ENCODE data around the gene MIEF1.

The MIEF1 gene

DNA sequence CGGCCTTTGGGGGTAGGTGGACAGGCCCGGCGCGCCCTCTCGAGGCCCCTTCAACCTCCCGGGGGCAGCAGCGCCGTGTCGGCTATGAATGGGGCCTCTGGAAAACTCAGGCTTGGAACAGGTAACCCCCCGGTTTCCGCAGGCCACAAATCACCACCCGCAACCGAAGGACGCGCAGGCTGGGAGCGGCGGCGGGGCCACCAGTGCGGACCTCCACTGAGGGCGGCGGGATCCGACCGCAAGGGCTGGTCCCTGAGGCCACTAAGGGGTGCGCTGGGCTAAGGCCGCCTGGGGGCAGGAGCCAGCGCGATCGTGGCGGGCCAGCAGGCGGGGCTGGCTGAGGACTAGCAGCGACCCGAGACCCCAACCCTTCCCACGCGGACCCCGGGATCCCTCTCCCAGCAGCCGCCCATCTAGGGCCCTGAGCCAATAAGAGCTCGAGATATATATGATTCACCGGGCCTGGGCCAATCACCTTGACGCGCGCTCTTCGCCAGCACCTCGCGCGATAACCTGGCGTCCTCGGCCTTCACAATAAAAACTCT is 17.7 kb downstream of the MIEF1 start:
- TF ChIP-seq, protein P1, sequence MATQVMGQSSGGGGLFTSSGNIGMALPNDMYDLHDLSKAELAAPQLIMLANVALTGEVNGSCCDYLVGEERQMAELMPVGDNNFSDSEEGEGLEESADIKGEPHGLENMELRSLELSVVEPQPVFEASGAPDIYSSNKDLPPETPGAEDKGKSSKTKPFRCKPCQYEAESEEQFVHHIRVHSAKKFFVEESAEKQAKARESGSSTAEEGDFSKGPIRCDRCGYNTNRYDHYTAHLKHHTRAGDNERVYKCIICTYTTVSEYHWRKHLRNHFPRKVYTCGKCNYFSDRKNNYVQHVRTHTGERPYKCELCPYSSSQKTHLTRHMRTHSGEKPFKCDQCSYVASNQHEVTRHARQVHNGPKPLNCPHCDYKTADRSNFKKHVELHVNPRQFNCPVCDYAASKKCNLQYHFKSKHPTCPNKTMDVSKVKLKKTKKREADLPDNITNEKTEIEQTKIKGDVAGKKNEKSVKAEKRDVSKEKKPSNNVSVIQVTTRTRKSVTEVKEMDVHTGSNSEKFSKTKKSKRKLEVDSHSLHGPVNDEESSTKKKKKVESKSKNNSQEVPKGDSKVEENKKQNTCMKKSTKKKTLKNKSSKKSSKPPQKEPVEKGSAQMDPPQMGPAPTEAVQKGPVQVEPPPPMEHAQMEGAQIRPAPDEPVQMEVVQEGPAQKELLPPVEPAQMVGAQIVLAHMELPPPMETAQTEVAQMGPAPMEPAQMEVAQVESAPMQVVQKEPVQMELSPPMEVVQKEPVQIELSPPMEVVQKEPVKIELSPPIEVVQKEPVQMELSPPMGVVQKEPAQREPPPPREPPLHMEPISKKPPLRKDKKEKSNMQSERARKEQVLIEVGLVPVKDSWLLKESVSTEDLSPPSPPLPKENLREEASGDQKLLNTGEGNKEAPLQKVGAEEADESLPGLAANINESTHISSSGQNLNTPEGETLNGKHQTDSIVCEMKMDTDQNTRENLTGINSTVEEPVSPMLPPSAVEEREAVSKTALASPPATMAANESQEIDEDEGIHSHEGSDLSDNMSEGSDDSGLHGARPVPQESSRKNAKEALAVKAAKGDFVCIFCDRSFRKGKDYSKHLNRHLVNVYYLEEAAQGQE (IDR thresholded peaks at IDR 0.05; ENCODE audit: low read depth), result no peak
- TF ChIP-seq, protein P2, sequence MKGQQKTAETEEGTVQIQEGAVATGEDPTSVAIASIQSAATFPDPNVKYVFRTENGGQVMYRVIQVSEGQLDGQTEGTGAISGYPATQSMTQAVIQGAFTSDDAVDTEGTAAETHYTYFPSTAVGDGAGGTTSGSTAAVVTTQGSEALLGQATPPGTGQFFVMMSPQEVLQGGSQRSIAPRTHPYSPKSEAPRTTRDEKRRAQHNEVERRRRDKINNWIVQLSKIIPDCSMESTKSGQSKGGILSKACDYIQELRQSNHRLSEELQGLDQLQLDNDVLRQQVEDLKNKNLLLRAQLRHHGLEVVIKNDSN (IDR thresholded peaks at IDR 0.05), result no peak
- TF ChIP-seq, protein P3, sequence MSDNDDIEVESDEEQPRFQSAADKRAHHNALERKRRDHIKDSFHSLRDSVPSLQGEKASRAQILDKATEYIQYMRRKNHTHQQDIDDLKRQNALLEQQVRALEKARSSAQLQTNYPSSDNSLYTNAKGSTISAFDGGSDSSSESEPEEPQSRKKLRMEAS (IDR thresholded peaks at IDR 0.05), result no peak
- TF ChIP-seq NFIC (IDR thresholded peaks at IDR 0.05) (peak; percentile 42; the same call in 1 of the 2 replicates), RAD21 (IDR thresholded peaks at IDR 0.05; ENCODE audit: low read depth) (peak; percentile 26; the same call in 1 of the 2 replicates), YY1 (IDR thresholded peaks at IDR 0.05; ENCODE audit: low read depth) (peak; percentile 22; the same call in 1 of the 2 replicates), TAF1 (IDR thresholded peaks at IDR 0.05; ENCODE audit: low read depth) (peak; percentile 36), ZBTB7A (IDR thresholded peaks at IDR 0.05; ENCODE audit: low read depth) (peak; percentile 99), EGR1 (IDR thresholded peaks at IDR 0.05) (no peak; the same call in 1 of the 2 replicates), EP300 (IDR thresholded peaks at IDR 0.05; ENCODE audit: borderline replicate concordance) (no peak), FOXM1 (IDR thresholded peaks at IDR 0.05; ENCODE audit: borderline replicate concordance, low read depth) (peak; percentile 76)

DNA sequence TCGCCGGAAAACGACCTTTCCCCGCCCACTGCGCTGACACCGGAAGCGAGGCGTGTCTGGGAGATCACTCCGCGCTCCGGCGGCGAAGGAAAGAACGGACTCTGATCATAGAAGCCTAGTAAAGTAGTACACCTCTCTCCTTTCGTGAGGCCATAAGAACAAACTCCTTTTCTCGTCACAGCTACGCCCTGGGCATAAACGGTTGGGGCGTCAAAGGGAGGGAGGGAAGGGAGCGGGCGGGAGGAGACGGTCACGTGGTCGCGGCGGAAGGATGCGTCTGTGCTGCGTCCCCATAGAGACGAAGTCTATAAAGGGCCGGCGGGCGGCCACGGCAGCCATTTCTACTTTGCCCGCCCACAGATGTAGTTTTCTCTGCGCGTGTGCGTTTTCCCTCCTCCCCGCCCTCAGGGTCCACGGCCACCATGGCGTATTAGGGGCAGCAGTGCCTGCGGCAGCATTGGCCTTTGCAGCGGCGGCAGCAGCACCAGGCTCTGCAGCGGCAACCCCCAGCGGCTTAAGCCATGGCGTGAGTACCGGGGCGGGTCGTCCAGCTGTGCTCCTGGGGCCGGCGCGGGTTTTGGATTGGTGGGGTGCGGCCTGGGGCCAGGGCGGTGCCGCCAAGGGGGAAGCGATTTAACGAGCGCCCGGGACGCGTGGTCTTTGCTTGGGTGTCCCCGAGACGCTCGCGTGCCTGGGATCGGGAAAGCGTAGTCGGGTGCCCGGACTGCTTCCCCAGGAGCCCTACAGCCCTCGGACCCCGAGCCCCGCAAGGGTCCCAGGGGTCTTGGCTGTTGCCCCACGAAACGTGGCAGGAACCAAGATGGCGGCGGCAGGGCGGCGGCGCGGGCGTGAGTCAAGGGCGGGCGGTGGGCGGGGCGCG is 18.4 kb downstream of the MIEF1 start, which contains the start of gene ATF4:
ATF4 (plus strand) TSS at position 337 of the 880 bp plus-strand sequence. CDS start 884 bp downstream, outside the sequence.
- no peak for TF ChIP-seq NFIC (IDR thresholded peaks at IDR 0.05)
- TF ChIP-seq, protein P1 (IDR thresholded peaks at IDR 0.05; ENCODE audit: low read depth), result no peak
- peak; percentile 96 for TF ChIP-seq YY1 (IDR thresholded peaks at IDR 0.05; ENCODE audit: low read depth)
- no peak for TF ChIP-seq TEAD4 (IDR thresholded peaks at IDR 0.05)
- no peak for TF ChIP-seq RAD21 (IDR thresholded peaks at IDR 0.05; ENCODE audit: low read depth)
- no peak for TF ChIP-seq CEBPB (IDR thresholded peaks at IDR 0.05)
- TF ChIP-seq EP300 (IDR thresholded peaks at IDR 0.05; ENCODE audit: borderline replicate concordance), result 0 out of 2 replicates have a peak, but pooled peaks have one; percentile 15
- TF ChIP-seq, protein P2 (IDR thresholded peaks at IDR 0.05), result peak; percentile 99
- TF ChIP-seq FOXM1 (IDR thresholded peaks at IDR 0.05; ENCODE audit: borderline replicate concordance, low read depth), result no peak
- TF ChIP-seq CREB1 (IDR thresholded peaks at IDR 0.05; ENCODE audit: low read depth), result peak; percentile 68; the same call in 1 of the 2 replicates
- TF ChIP-seq TCF12 (IDR thresholded peaks at IDR 0.05; ENCODE audit: low read depth), result peak; percentile 28
- TF ChIP-seq, protein P3 (IDR thresholded peaks at IDR 0.05), result peak; percentile 77
- TF ChIP-seq TAF1 (IDR thresholded peaks at IDR 0.05; ENCODE audit: low read depth), result peak; percentile 96
- TF ChIP-seq ZBTB7A (IDR thresholded peaks at IDR 0.05; ENCODE audit: low read depth), result peak; percentile 94
- peak; percentile 24; the same call in 1 of the 2 replicates for TF ChIP-seq EGR1 (IDR thresholded peaks at IDR 0.05)

DNA sequence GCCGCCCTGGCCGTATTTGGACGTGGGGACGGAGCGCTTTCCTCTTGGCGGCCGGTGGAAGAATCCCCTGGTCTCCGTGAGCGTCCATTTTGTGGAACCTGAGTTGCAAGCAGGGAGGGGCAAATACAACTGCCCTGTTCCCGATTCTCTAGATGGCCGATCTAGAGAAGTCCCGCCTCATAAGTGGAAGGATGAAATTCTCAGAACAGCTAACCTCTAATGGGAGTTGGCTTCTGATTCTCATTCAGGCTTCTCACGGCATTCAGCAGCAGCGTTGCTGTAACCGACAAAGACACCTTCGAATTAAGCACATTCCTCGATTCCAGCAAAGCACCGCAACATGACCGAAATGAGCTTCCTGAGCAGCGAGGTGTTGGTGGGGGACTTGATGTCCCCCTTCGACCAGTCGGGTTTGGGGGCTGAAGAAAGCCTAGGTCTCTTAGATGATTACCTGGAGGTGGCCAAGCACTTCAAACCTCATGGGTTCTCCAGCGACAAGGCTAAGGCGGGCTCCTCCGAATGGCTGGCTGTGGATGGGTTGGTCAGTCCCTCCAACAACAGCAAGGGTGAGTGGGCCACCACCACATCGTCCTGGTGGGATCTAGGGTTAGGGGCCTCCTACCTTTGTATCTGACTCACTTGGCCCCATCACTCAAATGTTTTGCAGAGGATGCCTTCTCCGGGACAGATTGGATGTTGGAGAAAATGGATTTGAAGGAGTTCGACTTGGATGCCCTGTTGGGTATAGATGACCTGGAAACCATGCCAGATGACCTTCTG is 19.2 kb downstream of the MIEF1 start:
- TF ChIP-seq NFIC (IDR thresholded peaks at IDR 0.05) (0 out of 2 replicates have a peak, but pooled peaks have one; percentile 8), EGR1 (IDR thresholded peaks at IDR 0.05) (0 out of 2 replicates have a peak, but pooled peaks have one; percentile 5)

DNA sequence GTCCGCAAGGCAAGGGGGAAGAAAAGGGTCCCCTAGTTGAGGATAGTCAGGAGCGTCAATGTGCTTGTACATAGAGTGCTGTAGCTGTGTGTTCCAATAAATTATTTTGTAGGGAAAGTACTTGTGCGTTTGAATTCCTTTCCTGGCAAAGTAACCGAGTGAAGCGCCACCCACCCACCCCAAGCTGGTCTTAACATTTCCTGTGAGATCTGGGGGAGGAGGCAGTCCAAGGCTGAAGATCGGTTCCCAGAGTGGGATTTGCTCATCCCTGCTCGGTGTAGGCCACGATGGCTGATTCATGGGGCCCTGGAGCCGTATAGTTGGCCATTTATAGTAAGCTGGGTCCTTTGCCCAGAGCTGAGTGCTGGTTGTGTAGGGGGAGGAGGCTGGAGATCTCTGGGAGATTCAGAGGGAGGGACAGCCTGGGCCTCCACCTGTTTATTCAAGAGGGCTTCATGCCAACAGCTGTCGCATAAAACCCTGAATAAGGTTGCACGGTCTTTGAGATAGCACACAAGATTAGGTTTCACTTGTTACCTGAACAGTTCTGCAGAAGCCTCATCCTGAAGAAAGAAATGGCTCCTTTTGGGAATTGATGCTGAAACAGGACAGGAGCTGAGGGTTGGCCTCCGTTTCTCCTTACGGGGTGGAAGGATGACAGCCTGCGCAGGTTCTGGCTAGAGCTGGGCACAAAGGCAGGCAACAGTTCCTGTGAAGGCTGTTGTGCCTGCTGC is 20.6 kb downstream of the MIEF1 start:
- TF ChIP-seq, protein P2 (IDR thresholded peaks at IDR 0.05), result no peak
- TF ChIP-seq CREB1 (IDR thresholded peaks at IDR 0.05; ENCODE audit: low read depth) (no peak), TAF1 (IDR thresholded peaks at IDR 0.05; ENCODE audit: low read depth) (no peak), RAD21 (IDR thresholded peaks at IDR 0.05; ENCODE audit: low read depth) (no peak), CEBPB (IDR thresholded peaks at IDR 0.05) (no peak), TEAD4 (IDR thresholded peaks at IDR 0.05) (no peak), NFIC (IDR thresholded peaks at IDR 0.05) (no peak)
- TF ChIP-seq, protein P3 (IDR thresholded peaks at IDR 0.05), result 0 out of 2 replicates have a peak, but pooled peaks have one; percentile 18

Measured in Ishikawa (cell line).